Smooth muscle cell (in vitro differentiated cells): ENCODE results near the gene DGAT2L6. TPM values are rescaled to one million over a fixed set of nuclear protein-coding genes. Genes with fewer than 3 reads are reported as not detected.

ENCODE experiments used
- DNase-seq: peaks from one replicate; lab custom pipeline; 2025; ENCODE audit not compliant: unreplicated experiment; lab: John Stamatoyannopoulos, UW
- H2AFZ ChIP-seq: fragments of 200-600 bp; sonication (generic); 2 replicates; pipeline ENCODE4 v1.6.0; 2016; ENCODE audit warnings: antibody characterized with exemption, low read depth, mild to moderate bottlenecking
- H3F3A ChIP-seq: fragments of 200-600 bp; sonication (generic); 2 replicates; pipeline ENCODE4 v1.6.0; 2017; ENCODE audit warnings: antibody characterized with exemption, low read depth
- H3K27ac ChIP-seq: fragments of 200-600 bp; sonication (generic); 2 replicates; pipeline ENCODE4 v1.5.1; 2016; ENCODE audit warnings: low read depth, mild to moderate bottlenecking
- H3K27me3 ChIP-seq: fragments of 200-600 bp; sonication (generic); 2 replicates; pipeline ENCODE4 v1.6.1; 2016; ENCODE audit warnings: low read depth, mild to moderate bottlenecking
- H3K36me3 ChIP-seq: fragments of 200-600 bp; sonication (generic); 2 replicates; pipeline ENCODE4 v1.5.1; 2016; ENCODE audit warnings: low read depth
- H3K4me1 ChIP-seq: fragments of 200-600 bp; sonication (generic); 2 replicates; pipeline ENCODE4 v1.5.1; 2016; ENCODE audit warnings: low read depth
- H3K4me2 ChIP-seq: fragments of 200-600 bp; sonication (generic); 2 replicates; pipeline ENCODE4 v1.6.0; 2016; ENCODE audit warnings: mild to moderate bottlenecking
- H3K4me3 ChIP-seq: fragments of 200-600 bp; sonication (generic); 2 replicates; pipeline ENCODE4 v1.5.1; 2016; ENCODE audit warnings: mild to moderate bottlenecking
- H3K79me2 ChIP-seq: fragments of 200-600 bp; sonication (generic); 2 replicates; pipeline ENCODE4 v1.6.0; 2016; ENCODE audit warnings: low read depth, mild to moderate bottlenecking
- H3K9ac ChIP-seq: fragments of 200-600 bp; sonication (generic); 2 replicates; pipeline ENCODE4 v1.6.0; 2016; ENCODE audit warnings: low read depth
- H3K9me3 ChIP-seq: fragments of 200-600 bp; sonication (generic); replicated peaks from 2 replicates; pipeline ENCODE4 v1.5.1; 2016; ENCODE audit warnings: low read depth
- H4K20me1 ChIP-seq: fragments of 200-600 bp; sonication (generic); 2 replicates; pipeline ENCODE4 v1.6.0; 2016; ENCODE audit warnings: low read depth
- WGBS: methylation state at CpG from one replicate; pipeline ENCODE4 v1.1.7; 2016; ENCODE audit warnings: low lambda C conversion rate; 5-methylcytosine and 5-hydroxymethylcytosine counted together
- polyA plus RNA-seq: library from polyadenylated mRNA; unstranded; fragments of >200 nt; fragmentation: Nextera tagmentation; extraction: Ambion mirVana; gene quantifications from 2 replicates; pipeline ENCODE4 v1.2.1, GENCODE V29; 2016
- total RNA-seq: library from RNA; depleted of rRNA; stranded (reverse); fragments of >200 nt; gene quantifications from 2 replicates; pipeline ENCODE4 v1.2.3, GENCODE V29; 2014
- TF ChIP-seq, protein P1 (sequence below): fragments of 200-600 bp; sonication (generic); IDR thresholded peaks from 2 replicates; pipeline ENCODE4 v1.5.1; 2017; ENCODE audit warnings: borderline replicate concordance, mild to moderate bottlenecking, antibody characterized with exemption; ENCODE audit not compliant: insufficient read depth, poor library complexity, severe bottlenecking

Gene DGAT2L6, protein sequence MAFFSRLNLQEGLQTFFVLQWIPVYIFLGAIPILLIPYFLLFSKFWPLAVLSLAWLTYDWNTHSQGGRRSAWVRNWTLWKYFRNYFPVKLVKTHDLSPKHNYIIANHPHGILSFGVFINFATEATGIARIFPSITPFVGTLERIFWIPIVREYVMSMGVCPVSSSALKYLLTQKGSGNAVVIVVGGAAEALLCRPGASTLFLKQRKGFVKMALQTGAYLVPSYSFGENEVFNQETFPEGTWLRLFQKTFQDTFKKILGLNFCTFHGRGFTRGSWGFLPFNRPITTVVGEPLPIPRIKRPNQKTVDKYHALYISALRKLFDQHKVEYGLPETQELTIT
- not detected in 2 replicates for total RNA-seq
- polyA plus RNA-seq, result not detected in 2 replicates

DNA sequence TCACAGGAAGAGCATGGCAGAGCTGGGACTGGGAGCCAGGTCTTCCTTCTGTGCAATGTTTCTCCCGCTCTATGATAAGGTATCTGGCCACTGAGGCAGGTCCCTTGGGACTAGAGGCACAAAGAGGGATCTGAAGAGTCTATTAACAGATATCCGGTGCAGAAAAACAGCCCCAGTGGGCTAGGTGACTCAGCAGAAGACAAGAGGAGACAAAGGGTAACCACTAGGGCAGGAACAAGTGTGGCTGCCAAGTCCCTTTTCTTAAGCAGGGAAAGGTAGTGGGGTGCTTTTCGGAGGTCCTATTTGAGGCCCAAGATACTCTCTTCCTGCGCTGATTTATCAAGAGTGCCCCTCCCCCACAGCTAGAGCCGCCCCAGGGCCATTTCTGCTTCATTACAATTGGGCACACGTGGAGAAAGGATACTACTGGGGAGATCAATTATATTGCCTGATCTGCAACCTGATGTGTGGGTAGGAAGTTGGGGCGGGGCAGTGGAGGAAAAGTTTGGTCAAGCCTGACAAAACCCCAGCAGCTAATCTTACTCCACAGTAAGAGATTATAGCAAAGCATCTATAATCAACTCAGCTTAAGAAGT, at the start of gene DGAT2L6:
TSS of gene DGAT2L6 (plus strand) at position 546 of the 596 bp plus-strand sequence. CDS start 100 bp downstream, outside the sequence.
- no peaks in the 10 kb centered on the region for H4K20me1 ChIP-seq
- TF ChIP-seq, protein P1, sequence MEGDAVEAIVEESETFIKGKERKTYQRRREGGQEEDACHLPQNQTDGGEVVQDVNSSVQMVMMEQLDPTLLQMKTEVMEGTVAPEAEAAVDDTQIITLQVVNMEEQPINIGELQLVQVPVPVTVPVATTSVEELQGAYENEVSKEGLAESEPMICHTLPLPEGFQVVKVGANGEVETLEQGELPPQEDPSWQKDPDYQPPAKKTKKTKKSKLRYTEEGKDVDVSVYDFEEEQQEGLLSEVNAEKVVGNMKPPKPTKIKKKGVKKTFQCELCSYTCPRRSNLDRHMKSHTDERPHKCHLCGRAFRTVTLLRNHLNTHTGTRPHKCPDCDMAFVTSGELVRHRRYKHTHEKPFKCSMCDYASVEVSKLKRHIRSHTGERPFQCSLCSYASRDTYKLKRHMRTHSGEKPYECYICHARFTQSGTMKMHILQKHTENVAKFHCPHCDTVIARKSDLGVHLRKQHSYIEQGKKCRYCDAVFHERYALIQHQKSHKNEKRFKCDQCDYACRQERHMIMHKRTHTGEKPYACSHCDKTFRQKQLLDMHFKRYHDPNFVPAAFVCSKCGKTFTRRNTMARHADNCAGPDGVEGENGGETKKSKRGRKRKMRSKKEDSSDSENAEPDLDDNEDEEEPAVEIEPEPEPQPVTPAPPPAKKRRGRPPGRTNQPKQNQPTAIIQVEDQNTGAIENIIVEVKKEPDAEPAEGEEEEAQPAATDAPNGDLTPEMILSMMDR, result no peak
- WGBS, result 68% methylated on average over 7 of the region's 7 CpGs

DNA sequence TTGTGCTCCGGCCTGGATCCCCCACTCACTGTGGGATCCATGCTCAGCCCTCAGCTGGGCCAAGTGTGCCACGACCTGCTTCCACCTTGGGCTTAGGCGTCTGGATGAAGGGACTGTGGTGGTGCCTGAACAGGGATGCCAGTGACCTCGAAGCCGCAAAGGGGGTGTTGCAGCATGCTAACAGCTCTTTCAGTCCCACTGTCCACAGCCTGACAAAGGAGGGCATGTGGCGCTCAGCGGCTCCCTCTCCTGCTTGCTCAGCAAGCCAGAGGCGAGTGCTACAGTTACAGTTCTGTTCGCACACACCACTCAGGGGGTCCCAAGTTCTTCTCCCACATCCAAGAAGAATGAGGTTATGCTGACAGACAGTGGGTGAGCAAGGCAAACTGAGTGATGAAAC, 49.2 kb upstream of the DGAT2L6 start:
- Histone ChIP-seq H3K4me3 (no peak overlapping the region), H3K9me3 (no peaks in the 10 kb centered on the region), H4K20me1 (no peaks in the 10 kb centered on the region), H3K79me2 (no peaks in the 10 kb centered on the region), H3K9ac (no peak overlapping the region), H3F3A (no peaks in the 10 kb centered on the region), H2AFZ (no peak overlapping the region), H3K27me3 (no peaks in the 10 kb centered on the region), H3K36me3 (no peaks in the 10 kb centered on the region), H3K4me1 (no peaks in the 10 kb centered on the region), H3K4me2 (no peak overlapping the region), H3K27ac (no peak overlapping the region)
- 81% methylated on average over 9 of the region's 9 CpGs for WGBS
- DNase-seq, result no peak
- TF ChIP-seq, protein P1, result no peak

More for the DNA sequence above, at the start of gene DGAT2L6:
- Histone ChIP-seq H3K4me3 (no peak within 1 kb of the TSS), H3K79me2 (no peaks in the 10 kb centered on the region), H3K27me3 (no peaks in the 10 kb centered on the region), H3K27ac (no peak within 1 kb of the TSS), H3K36me3 (no peaks in the 10 kb centered on the region), H2AFZ (no peak within 1 kb of the TSS), H3K9me3 (no peaks in the 10 kb centered on the region), H3K4me2 (no peak within 1 kb of the TSS), H3K4me1 (peaks cover 4% of the 10 kb centered on the region), H3F3A (no peaks in the 10 kb centered on the region), H3K9ac (no peak within 1 kb of the TSS)
- DNase-seq, result no peak

DNA sequence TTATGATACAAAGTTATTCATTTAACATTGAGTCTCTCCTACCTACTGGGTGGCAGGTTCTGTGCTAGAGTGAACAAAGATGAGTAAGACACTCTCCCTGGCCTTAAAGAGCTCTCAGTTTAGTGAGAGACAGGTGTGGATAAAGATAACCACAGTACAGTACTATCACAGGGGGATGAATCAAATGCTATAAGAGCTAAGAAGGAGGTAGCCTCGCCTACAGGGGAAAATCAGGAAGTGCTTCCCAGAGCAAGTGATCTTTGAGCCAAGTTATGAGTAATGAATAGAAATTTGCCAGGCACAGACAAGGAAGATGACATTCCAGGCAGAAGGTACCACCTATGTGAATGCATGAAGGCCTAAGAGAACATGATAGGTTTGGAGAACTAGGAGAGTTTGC, 47.5 kb upstream of the DGAT2L6 start:
- no peaks in the 10 kb centered on the region for H3K27me3 ChIP-seq
- 38% methylated on average over 1 of the region's 1 CpG for WGBS
- H3K4me1 ChIP-seq, result no peaks in the 10 kb centered on the region
- H3F3A ChIP-seq, result no peaks in the 10 kb centered on the region
- no peak overlapping the region for H3K4me2 ChIP-seq
- no peaks in the 10 kb centered on the region for H4K20me1 ChIP-seq
- no peak overlapping the region for H2AFZ ChIP-seq
- no peak for DNase-seq
- no peak overlapping the region for H3K4me3 ChIP-seq
- H3K36me3 ChIP-seq, result no peaks in the 10 kb centered on the region
- peaks cover 4% of the 10 kb centered on the region for H3K79me2 ChIP-seq
- TF ChIP-seq, protein P1, result no peak
- H3K9me3 ChIP-seq, result no peaks in the 10 kb centered on the region
- H3K27ac ChIP-seq, result no peak overlapping the region
- H3K9ac ChIP-seq, result no peak overlapping the region
